AG09309 (cell line): ENCODE results near the gene REEP2.

Experiments used
- DNase-seq: peaks from one replicate; pipeline ENCODE4 v3.0.0-alpha.2; 2010; ENCODE audit warnings: low read depth
- H3K4me3 ChIP-seq: 2 replicates; pipeline ENCODE4 v1.5.1; 2011; ENCODE audit warnings: mild to moderate bottlenecking, low read depth, low read length, moderate library complexity; ENCODE audit not compliant: control insufficient read depth
- CTCF ChIP-seq: IDR thresholded peaks from 2 replicates; pipeline ENCODE4 v1.5.1; 2011; ENCODE audit warnings: mild to moderate bottlenecking, low read depth, low read length, inconsistent platforms; ENCODE audit not compliant: insufficient read depth, control insufficient read depth; ENCODE audit errors: missing control alignments

REEP2 gene

GRCh38 chr5:138466900-138467710 lies 28.2 kb downstream of the REEP2 start:
- peak overlapping the region; percentile 58 for H3K4me3 ChIP-seq
- peak; percentile 18 for DNase-seq
- TF ChIP-seq CTCF, result no peak

- TF ChIP-seq CTCF, result no peak
- no peak overlapping the region; the same call in none of the 2 replicates for H3K4me3 ChIP-seq
- peak; percentile 14 for DNase-seq
These were observed 28.9 kb downstream of the REEP2 start for GRCh38 chr5:138467711-138468132.

- DNase-seq, result peak; percentile 35
- no peak overlapping the region for H3K4me3 ChIP-seq
These were observed 29.5 kb downstream of the REEP2 start for GRCh38 chr5:138468133-138468965.

GRCh38 chr5:138468966-138469539 lies 30.2 kb downstream of the REEP2 start:
- peak; percentile 64 for DNase-seq
- TF ChIP-seq CTCF, result no peak
- no peak overlapping the region for H3K4me3 ChIP-seq

More at GRCh38 chr5:138468133-138468965, 29.5 kb downstream of the REEP2 start:
- no peak for TF ChIP-seq CTCF

GRCh38 chr5:138469540-138470321 lies 30.9 kb downstream of the REEP2 start:
- H3K4me3 ChIP-seq, result no peak overlapping the region
- TF ChIP-seq CTCF, result no peak
- peak; percentile 71 for DNase-seq
